ENCODE data around the gene ANK3. TPM values are rescaled to one million over a fixed set of nuclear protein-coding genes. Genes with fewer than 3 reads are reported as not detected.

ANK3 gene
- total RNA-seq, 4 donors from 2014 or later: 6.4 to 23.2 (median 13.5) TPM

DNA sequence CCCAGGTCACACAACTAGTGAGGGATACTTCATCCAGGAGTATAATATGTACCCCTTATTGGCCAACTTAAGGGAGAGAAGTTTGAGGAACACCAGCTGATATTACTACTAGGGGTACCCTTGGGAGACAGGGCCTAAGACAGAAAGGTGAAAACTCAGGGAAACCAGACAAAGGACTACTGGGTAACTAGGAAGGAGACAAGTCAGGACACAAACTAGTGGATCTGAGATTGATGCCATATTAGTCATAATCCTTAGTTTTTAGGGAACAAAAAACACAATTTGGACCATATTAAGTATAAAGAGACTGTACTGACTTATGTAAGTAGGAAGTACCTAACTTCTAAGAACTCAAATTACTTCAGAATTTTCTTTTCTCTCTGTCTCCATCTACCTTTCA is 404.0 kb downstream of the ANK3 start:
- TF ChIP-seq, protein P1, sequence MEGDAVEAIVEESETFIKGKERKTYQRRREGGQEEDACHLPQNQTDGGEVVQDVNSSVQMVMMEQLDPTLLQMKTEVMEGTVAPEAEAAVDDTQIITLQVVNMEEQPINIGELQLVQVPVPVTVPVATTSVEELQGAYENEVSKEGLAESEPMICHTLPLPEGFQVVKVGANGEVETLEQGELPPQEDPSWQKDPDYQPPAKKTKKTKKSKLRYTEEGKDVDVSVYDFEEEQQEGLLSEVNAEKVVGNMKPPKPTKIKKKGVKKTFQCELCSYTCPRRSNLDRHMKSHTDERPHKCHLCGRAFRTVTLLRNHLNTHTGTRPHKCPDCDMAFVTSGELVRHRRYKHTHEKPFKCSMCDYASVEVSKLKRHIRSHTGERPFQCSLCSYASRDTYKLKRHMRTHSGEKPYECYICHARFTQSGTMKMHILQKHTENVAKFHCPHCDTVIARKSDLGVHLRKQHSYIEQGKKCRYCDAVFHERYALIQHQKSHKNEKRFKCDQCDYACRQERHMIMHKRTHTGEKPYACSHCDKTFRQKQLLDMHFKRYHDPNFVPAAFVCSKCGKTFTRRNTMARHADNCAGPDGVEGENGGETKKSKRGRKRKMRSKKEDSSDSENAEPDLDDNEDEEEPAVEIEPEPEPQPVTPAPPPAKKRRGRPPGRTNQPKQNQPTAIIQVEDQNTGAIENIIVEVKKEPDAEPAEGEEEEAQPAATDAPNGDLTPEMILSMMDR (IDR thresholded peaks at IDR 0.05; ENCODE audit: low read depth): no peak

DNA sequence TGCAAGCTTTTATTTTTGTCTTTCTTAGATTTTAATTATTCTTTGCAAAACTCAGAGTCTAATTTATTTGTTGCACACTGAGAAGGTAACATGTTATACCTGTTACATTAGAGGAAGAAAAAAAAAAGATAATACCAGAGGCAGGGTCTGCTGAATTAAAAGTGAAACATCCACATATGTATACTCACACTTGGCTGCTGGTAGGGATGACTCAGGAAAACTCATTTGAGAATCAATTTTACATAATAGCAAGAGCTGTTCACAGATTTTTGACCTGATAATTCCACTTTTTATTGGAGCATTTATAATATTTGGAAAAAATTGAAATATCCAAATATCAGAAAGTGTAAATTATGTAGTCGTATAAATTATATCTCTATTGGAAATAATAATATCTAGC is 405.3 kb downstream of the ANK3 start:
- TF ChIP-seq, protein P1 (IDR thresholded peaks at IDR 0.05; ENCODE audit: low read depth): no peak

DNA sequence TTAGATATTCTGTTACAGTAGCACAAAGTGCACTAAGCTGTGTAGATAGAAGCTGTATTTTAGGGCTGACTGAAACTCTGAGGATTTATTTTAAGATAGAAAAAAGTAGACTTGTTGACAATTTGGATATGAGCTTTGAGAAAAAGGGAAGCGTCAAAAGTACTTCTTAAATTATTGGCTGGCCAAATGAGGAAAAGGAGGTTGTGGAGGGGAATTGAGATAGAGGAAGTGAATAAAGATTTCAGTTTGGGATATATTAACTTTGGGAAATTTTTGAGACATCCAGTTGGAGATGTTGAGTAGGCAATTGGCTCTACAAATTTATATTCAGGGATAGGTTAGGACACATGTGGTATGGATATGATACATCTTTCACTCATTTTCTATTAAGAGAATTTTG is 409.3 kb downstream of the ANK3 start:
- TF ChIP-seq, protein P1 (IDR thresholded peaks at IDR 0.05; ENCODE audit: low read depth): no peak

DNA sequence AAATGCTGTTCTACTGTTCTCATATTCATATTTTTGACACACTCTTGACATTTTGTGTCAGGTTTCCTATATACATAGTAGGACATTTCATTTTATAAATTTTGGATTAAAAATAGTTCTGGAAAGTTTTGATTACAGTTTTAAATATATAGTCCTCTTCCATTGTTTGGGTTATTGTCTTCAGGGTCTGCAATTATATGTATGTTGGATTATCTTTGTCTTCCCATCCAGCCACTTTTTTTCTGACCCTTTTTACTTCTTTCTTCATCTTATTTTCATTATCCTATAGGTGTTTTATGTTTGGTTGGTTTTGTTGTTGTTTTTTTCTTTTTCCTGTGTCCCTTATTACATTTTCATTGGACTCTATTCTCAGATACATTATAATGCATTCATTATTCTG is 412.2 kb downstream of the ANK3 start:
- TF ChIP-seq, protein P1 (IDR thresholded peaks at IDR 0.05; ENCODE audit: low read depth): no peak

DNA sequence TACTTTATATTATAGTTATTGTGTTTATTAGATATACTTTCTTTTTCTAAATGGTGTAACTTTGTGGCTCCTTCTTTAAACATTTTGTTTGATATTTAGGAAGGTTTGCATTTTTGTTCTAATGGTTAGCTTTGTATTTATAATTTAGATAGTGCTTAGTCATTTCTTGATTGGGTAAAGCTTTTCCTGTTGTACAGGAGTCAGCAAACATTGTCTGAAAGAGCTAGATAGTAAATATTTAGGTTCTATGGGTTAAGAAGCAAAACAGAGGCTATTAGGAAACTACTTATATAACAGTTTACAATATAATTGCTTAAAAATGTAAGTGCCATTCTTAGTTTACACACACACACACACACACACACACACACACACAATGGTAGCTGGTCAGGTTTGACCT is 412.8 kb downstream of the ANK3 start:
- TF ChIP-seq, protein P1 (IDR thresholded peaks at IDR 0.05; ENCODE audit: low read depth): no peak

Small RNA genes lying within 50 kb of the gene (small RNA-seq; reads per million reads assigned to genes)
- 0.49 reads per million for gene RF00019
